Effector memory CD4-positive, alpha-beta T cell (primary cell): ENCODE data around the gene NIN.

Experiments
- DNase-seq, 3 donors: peaks; one replicate each; pipeline ENCODE4 v3.0.0-alpha.2; 2020
- H3K27ac ChIP-seq: 2 replicates; pipeline ENCODE4 v1.7.0; 2013; ENCODE audit warnings: mild to moderate bottlenecking, low read length, moderate library complexity; ENCODE audit not compliant: insufficient read depth, poor library complexity, severe bottlenecking
- H3K27me3 ChIP-seq: replicated peaks from 2 replicates; pipeline ENCODE4 v1.7.0; 2013; ENCODE audit warnings: mild to moderate bottlenecking, low read length; ENCODE audit not compliant: insufficient read depth, control insufficient read depth, poor library complexity, severe bottlenecking
- H3K36me3 ChIP-seq: 2 replicates; pipeline ENCODE4 v1.7.0; 2013; ENCODE audit warnings: mild to moderate bottlenecking, low read length, moderate library complexity; ENCODE audit not compliant: control insufficient read depth, insufficient read depth
- H3K4me1 ChIP-seq: 2 replicates; pipeline ENCODE4 v1.7.0; 2013; ENCODE audit warnings: low read length, mild to moderate bottlenecking; ENCODE audit not compliant: control insufficient read depth, insufficient read depth, poor library complexity, severe bottlenecking
- H3K4me3 ChIP-seq: 2 replicates; pipeline ENCODE4 v1.7.0; 2013; ENCODE audit warnings: low read length, low read depth, mild to moderate bottlenecking; ENCODE audit not compliant: insufficient read depth, poor library complexity, severe bottlenecking
- H3K9me3 ChIP-seq: 2 replicates; pipeline ENCODE4 v1.7.0; 2013; ENCODE audit warnings: mild to moderate bottlenecking, low read length, moderate library complexity; ENCODE audit not compliant: control insufficient read depth

Gene NIN

DNA sequence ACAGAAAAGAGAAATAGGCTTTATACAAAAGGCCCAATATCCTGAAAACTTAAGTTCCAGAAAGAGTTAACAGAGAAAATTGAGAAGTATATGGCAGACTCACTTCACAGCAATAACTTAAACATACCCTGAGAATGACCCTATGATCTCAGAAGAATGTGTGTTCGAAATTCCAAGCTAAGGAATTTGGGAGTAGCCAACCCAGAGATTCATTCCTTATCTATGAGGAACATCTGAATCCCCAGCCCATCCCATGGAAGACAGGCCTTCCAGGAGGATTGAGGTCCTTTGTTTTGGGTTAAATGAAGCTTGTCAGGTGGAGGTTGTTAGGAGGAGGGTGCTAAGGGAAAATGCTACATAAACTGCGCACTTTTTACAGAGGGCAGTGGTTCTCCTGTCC lies 155.4 kb downstream of the NIN start:
- H3K27ac ChIP-seq: no peak overlapping the region
- no peaks in the 10 kb centered on the region for H3K36me3 ChIP-seq
- DNase-seq: no peak
- H3K4me1 ChIP-seq: no peaks in the 10 kb centered on the region
- H3K4me3 ChIP-seq: no peak overlapping the region
- H3K27me3 ChIP-seq: no peaks in the 10 kb centered on the region
- H3K9me3 ChIP-seq: no peaks in the 10 kb centered on the region

DNA sequence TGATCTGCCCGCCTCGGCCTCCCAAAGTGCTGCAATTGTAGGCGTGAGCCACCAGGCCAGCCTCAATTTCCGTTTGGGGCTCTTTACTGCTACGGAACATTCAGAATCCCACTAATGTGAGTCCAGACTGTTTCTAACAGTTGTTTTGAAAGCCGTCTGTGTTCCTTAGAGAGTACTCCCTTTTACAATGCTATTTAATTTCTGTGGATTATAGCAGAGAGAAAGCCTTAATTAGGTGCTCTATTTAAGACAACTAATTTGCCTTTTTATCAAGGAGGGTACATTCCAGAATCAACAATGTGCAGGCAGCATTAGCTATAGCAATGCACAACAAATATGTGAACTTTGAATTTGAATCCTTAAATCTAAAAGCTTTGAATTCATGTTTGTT lies 160.1 kb downstream of the NIN start:
- no peak for DNase-seq
- no peaks in the 10 kb centered on the region for H3K4me1 ChIP-seq
- H3K27me3 ChIP-seq: no peaks in the 10 kb centered on the region
- no peaks in the 10 kb centered on the region for H3K9me3 ChIP-seq
- no peak overlapping the region for H3K4me3 ChIP-seq
- H3K36me3 ChIP-seq: no peaks in the 10 kb centered on the region
- no peak overlapping the region for H3K27ac ChIP-seq

DNA sequence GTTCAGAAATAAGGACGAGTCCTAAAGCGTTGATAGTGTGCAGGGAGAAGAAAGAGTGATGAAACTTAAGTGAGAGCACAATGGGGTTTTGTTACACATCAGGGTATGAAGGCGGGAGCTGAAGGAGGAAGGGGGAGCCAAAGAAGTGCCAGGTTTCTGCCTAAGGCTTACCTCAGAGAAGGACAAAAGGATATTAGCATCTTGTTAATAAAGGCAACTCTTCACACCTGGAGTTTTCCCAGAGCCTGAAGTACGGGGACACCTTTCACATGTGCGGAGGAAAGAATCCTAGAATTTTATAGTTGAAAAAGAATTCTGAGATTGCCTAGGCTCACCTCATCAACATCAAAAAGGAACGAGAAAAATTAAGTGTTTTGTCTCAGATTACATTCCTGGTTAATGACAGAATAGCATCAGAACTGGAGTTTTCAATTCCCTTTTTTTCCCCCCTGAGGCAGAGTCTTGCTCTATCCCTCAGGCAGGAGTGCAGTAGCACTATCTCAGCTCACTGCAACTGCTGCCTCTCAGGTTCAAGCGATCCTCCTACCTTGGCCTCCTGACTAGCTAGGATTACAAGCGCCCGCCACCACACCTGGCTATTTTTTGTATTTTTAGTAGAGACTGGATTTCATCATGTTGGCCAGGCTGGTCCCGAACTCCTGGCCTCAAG lies 160.6 kb downstream of the NIN start:
- Histone ChIP-seq H3K27me3 (no peaks in the 10 kb centered on the region), H3K4me1 (no peaks in the 10 kb centered on the region), H3K36me3 (no peaks in the 10 kb centered on the region), H3K27ac (no peak overlapping the region), H3K4me3 (no peak overlapping the region), H3K9me3 (no peaks in the 10 kb centered on the region)
- no peak for DNase-seq
